Ovary (tissue), 3 donors: Measurements from ENCODE around the gene CMIP.

Experiments used
- POLR2A ChIP-seq: fragments of 450-650 bp; IDR thresholded peaks from one replicate; pipeline ENCODE4 v1.6.1; 2017; ENCODE audit warnings: antibody characterized with exemption, mild to moderate bottlenecking, moderate library complexity
- TF ChIP-seq, protein P1 (sequence below), 3 donors: fragments of 450-650 bp in 2 of 3; fragments of 200-600 bp in 1 of 3; IDR thresholded peaks; one replicate each; pipeline versions ENCODE4 v1.5.1 to v1.8.0; 2016 to 2022; ENCODE audit warnings: antibody characterized with exemption in 3 of 3, mild to moderate bottlenecking in 1 of 3
- donor health status: DM: no; HTN: no; CAD: no.

DNA sequence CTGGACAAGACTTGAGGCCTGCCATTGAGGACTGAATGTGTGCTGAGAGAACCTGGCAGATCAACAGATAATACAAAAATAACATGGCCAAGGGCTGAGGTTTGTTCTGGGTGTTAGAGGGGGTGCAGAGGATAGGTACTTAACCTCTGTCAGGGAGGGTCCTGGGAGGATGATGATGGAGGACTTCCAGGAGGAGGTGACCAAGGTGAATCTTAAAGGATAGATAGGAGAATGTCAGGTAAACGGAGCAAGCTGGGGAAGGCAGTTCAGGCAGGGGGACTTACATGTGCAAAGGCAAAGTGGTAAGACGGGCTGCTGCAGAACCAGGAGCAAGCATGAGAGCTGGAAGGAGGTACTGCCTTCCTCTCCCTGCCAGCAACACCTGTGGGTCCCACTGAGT lies 214.6 kb downstream of the CMIP start:
- TF ChIP-seq, protein P1, sequence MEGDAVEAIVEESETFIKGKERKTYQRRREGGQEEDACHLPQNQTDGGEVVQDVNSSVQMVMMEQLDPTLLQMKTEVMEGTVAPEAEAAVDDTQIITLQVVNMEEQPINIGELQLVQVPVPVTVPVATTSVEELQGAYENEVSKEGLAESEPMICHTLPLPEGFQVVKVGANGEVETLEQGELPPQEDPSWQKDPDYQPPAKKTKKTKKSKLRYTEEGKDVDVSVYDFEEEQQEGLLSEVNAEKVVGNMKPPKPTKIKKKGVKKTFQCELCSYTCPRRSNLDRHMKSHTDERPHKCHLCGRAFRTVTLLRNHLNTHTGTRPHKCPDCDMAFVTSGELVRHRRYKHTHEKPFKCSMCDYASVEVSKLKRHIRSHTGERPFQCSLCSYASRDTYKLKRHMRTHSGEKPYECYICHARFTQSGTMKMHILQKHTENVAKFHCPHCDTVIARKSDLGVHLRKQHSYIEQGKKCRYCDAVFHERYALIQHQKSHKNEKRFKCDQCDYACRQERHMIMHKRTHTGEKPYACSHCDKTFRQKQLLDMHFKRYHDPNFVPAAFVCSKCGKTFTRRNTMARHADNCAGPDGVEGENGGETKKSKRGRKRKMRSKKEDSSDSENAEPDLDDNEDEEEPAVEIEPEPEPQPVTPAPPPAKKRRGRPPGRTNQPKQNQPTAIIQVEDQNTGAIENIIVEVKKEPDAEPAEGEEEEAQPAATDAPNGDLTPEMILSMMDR (IDR thresholded peaks at IDR 0.05), result no peak
- TF ChIP-seq POLR2A, result no peak
